ENCODE data around the gene RPL22L1.

GRCh38 chr3:170839518-170840100, 30.4 kb downstream of the RPL22L1 start:
- no peak for TF ChIP-seq CTCF (IDR thresholded peaks at IDR 0.05)
- no peak for TF ChIP-seq POLR2A (IDR thresholded peaks at IDR 0.05)
